GM23338 (cell line): ENCODE data around the gene TBL3. TPM values are rescaled to one million over a fixed set of nuclear protein-coding genes. Genes with fewer than 3 reads are reported as not detected.
A peak's percentile ranks its signal among the peaks of the same experiment; 100 is the strongest.

Experiments
- ATAC-seq: fragments of 200-7000 bp; cut with Tn5 transposase; 3 replicates; pipeline ENCODE4 v1.9.1; 2020
- DNase-seq: peaks from one replicate; pipeline ENCODE4 v3.0.0-alpha.2; 2015; ENCODE audit warnings: low spot score
- H2AFZ ChIP-seq: fragments of 200-600 bp; sonication (generic); 2 replicates; pipeline ENCODE4 v1.8.0; 2016; ENCODE audit warnings: antibody characterized with exemption, mild to moderate bottlenecking, moderate library complexity
- H3F3A ChIP-seq: fragments of 200-600 bp; sonication (generic); replicated peaks from 2 replicates; pipeline ENCODE4 v1.8.0; 2017; ENCODE audit warnings: antibody characterized with exemption, mixed run types, low read depth
- H3K27ac ChIP-seq: fragments of 200-600 bp; sonication (generic); 2 replicates; pipeline ENCODE4 v1.6.1; 2016; ENCODE audit warnings: low read depth
- H3K27me3 ChIP-seq: fragments of 200-600 bp; sonication (generic); 2 replicates; pipeline ENCODE4 v1.8.0; 2016; ENCODE audit warnings: mild to moderate bottlenecking, mixed run types, moderate library complexity; ENCODE audit not compliant: insufficient read depth
- H3K36me3 ChIP-seq: fragments of 200-600 bp; sonication (generic); 2 replicates; pipeline ENCODE4 v1.8.0; 2016; ENCODE audit warnings: mild to moderate bottlenecking; ENCODE audit not compliant: insufficient read depth
- H3K4me1 ChIP-seq: fragments of 200-600 bp; sonication (generic); 2 replicates; pipeline ENCODE4 v1.8.0; 2016; ENCODE audit warnings: mild to moderate bottlenecking, moderate library complexity; ENCODE audit not compliant: insufficient read depth
- H3K4me2 ChIP-seq: fragments of 200-600 bp; sonication (generic); 2 replicates; pipeline ENCODE4 v1.7.1; 2017; ENCODE audit warnings: mixed run types
- H3K4me3 ChIP-seq: fragments of 200-600 bp; sonication (generic); 2 replicates; pipeline ENCODE4 v1.6.1; 2016; ENCODE audit warnings: mixed run types
- H3K79me2 ChIP-seq: fragments of 200-600 bp; sonication (generic); replicated peaks from 2 replicates; pipeline ENCODE4 v1.8.0; 2017; ENCODE audit warnings: mild to moderate bottlenecking; ENCODE audit not compliant: insufficient read depth
- H3K9me2 ChIP-seq: fragments of 200-600 bp; sonication (generic); 2 replicates; pipeline ENCODE4 v1.8.0; 2017; ENCODE audit not compliant: insufficient read depth
- H4K20me1 ChIP-seq: fragments of 200-600 bp; sonication (generic); replicated peaks from 2 replicates; pipeline ENCODE4 v1.8.0; 2017; ENCODE audit warnings: mild to moderate bottlenecking; ENCODE audit not compliant: insufficient read depth
- H3K27ac Mint-ChIP-seq: 2 replicates; pipeline ENCODE4 v1.8.0; 2020; ENCODE audit warnings: inconsistent platforms, mild to moderate bottlenecking, moderate library complexity, mixed read lengths
- H3K27me3 Mint-ChIP-seq: 3 replicates; pipeline ENCODE4 v1.8.0; 2022; ENCODE audit warnings: low read depth, mild to moderate bottlenecking, moderate library complexity, mixed read lengths, inconsistent platforms; ENCODE audit not compliant: insufficient read depth, poor library complexity
- H3K36me3 Mint-ChIP-seq: 3 replicates; pipeline ENCODE4 v1.8.0; 2021; ENCODE audit warnings: low read depth, mild to moderate bottlenecking, inconsistent platforms, moderate library complexity, mixed read lengths
- H3K4me1 Mint-ChIP-seq: 3 replicates; pipeline ENCODE4 v1.8.0; 2020; ENCODE audit warnings: mild to moderate bottlenecking, inconsistent platforms, mixed read lengths
- H3K4me3 Mint-ChIP-seq: 3 replicates; pipeline ENCODE4 v1.8.0; 2021; ENCODE audit warnings: moderate library complexity, mild to moderate bottlenecking, inconsistent platforms, mixed read lengths
- H3K9me3 Mint-ChIP-seq: 3 replicates; pipeline ENCODE4 v1.8.0; 2020; ENCODE audit warnings: moderate library complexity, mild to moderate bottlenecking, inconsistent platforms, mixed read lengths
- CREB1 ChIP-seq: fragments of 250-450 bp; sonication (Bioruptor Pico); IDR thresholded peaks from 2 replicates; pipeline ENCODE4 v1.5.0; 2020; ENCODE audit warnings: low read depth, mild to moderate bottlenecking, moderate library complexity
- EZH2phosphoT487 ChIP-seq: fragments of 200-600 bp; sonication (generic); IDR thresholded peaks from one replicate; pipeline ENCODE4 v1.8.1; 2018; ENCODE audit warnings: antibody characterized with exemption; ENCODE audit not compliant: unreplicated experiment
- NANOG ChIP-seq: IDR thresholded peaks from 2 replicates; pipeline ENCODE4 v1.6.1; 2016; ENCODE audit warnings: antibody characterized with exemption, borderline replicate concordance
- POLR2AphosphoS5 ChIP-seq: IDR thresholded peaks from 2 replicates; pipeline ENCODE4 v1.6.1; 2016; ENCODE audit warnings: antibody characterized with exemption, low read depth
- STAT1 ChIP-seq: IDR thresholded peaks from one replicate; pipeline ENCODE4 v1.6.1; 2016; ENCODE audit warnings: antibody characterized with exemption; ENCODE audit not compliant: unreplicated experiment
- ZNF114 ChIP-seq: fragments of 250-450 bp; sonication (Bioruptor Pico); IDR thresholded peaks from 2 replicates; pipeline ENCODE4 v1.5.0; 2020; ENCODE audit warnings: mild to moderate bottlenecking, moderate library complexity
- polyA plus RNA-seq: library from polyadenylated mRNA; unstranded; fragments of >200 nt; fragmentation: Nextera tagmentation; extraction: Ambion mirVana; gene quantifications from 2 replicates; pipeline ENCODE4 v1.2.1, GENCODE V29; 2016
- total RNA-seq: library from RNA; depleted of rRNA; stranded (reverse); fragments of >200 nt; shearing (Covaris generic); gene quantifications from 2 replicates; pipeline ENCODE4 v1.2.3, GENCODE V29; 2014
- TF ChIP-seq, protein P1 (sequence below): fragments of 250-450 bp; sonication (Bioruptor Pico); IDR thresholded peaks from 2 replicates; pipeline ENCODE4 v1.5.0; 2020; ENCODE audit warnings: mild to moderate bottlenecking, moderate library complexity
- TF ChIP-seq, protein P2 (sequence below), 2 experiments: fragments of 200-600 bp in 1 of 2; sonication (generic) in 1 of 2; conservative IDR thresholded peaks; 2 replicates each; pipeline versions ENCODE4 v1.5.1 to v1.6.1; 2016 to 2017; ENCODE audit warnings: antibody characterized with exemption in 2 of 2, low read depth in 2 of 2, mild to moderate bottlenecking in 2 of 2, moderate library complexity in 1 of 2
- TF ChIP-seq, protein P3 (sequence below): IDR thresholded peaks from one replicate; pipeline ENCODE4 v1.6.1; 2018; ENCODE audit warnings: antibody characterized with exemption; ENCODE audit not compliant: unreplicated experiment
- TF ChIP-seq, protein P4 (sequence below): IDR thresholded peaks from 2 replicates; pipeline ENCODE4 v1.6.1; 2016; ENCODE audit warnings: antibody characterized with exemption

Gene TBL3
- total and polyA plus RNA-seq, 2 experiments from 2014 or later = 67.0 to 157 TPM

DNA sequence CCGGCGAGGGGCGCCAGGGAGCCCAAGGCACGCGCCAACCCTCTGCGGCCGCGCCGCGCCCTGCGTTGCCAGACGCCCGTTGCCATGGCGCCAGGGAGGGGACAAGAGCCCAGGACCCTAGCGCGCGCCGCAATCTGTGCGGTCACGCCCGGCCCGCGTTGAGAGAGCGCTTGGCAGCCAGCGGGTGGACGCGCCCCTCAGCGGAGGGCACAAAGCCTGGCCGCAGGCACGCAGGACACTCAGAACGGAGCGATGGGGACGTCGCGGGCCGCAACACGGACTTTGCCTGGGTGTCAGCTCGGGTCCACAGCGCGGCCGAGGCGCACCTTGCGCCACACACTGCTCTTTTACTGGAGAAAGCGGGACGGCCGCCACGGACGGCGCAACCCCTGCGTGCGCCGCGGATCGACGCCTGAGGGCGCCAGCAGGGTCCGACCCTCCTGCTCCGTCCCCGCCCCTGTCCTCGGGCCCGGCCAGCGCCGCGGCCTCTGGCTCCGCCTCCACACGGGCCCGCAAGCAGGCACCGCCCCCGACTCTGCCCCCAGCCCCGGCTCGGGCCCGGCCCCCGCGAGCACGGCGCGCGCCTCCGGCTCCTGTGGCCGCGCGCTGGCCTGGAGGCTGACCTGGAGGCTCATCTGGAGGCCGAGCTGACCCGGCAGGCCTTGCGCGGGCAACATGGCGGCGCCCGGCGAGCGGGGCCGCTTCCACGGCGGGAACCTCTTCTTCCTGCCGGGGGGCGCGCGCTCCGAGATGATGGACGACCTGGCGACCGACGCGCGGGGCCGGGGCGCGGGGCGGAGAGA, 11.9 kb downstream of the TBL3 start, which contains the start of gene GFER:
TSS of gene GFER (plus strand) at position 650 of the 803 bp plus-strand sequence. CDS start at position 676, 26 bp downstream.
- Histone ChIP-seq H3K9me2 (no peaks in the 10 kb centered on the region), H3K4me3 (peak within 1 kb of the TSS; percentile 95), H3K79me2 (peaks cover 4% of the 10 kb centered on the region; the same call in 1 of the 2 replicates), H3K36me3 (no peaks in the 10 kb centered on the region), H3F3A (peaks cover 35% of the 10 kb centered on the region), H3K27me3 (peaks cover 46% of the 10 kb centered on the region), H2AFZ (peak within 1 kb of the TSS; percentile 87), H3K27ac (peak within 1 kb of the TSS; percentile 50; the same call in 1 of the 2 replicates), H3K4me2 (peak within 1 kb of the TSS; percentile 96), H3K4me1 (peaks cover 21% of the 10 kb centered on the region), H4K20me1 (no peaks in the 10 kb centered on the region; the same call in none of the 2 replicates)
- H3K4me3 Mint-ChIP-seq = peak within 1 kb of the TSS; percentile 92
- peak; percentile 60 for TF ChIP-seq POLR2AphosphoS5
- TF ChIP-seq, protein P1, sequence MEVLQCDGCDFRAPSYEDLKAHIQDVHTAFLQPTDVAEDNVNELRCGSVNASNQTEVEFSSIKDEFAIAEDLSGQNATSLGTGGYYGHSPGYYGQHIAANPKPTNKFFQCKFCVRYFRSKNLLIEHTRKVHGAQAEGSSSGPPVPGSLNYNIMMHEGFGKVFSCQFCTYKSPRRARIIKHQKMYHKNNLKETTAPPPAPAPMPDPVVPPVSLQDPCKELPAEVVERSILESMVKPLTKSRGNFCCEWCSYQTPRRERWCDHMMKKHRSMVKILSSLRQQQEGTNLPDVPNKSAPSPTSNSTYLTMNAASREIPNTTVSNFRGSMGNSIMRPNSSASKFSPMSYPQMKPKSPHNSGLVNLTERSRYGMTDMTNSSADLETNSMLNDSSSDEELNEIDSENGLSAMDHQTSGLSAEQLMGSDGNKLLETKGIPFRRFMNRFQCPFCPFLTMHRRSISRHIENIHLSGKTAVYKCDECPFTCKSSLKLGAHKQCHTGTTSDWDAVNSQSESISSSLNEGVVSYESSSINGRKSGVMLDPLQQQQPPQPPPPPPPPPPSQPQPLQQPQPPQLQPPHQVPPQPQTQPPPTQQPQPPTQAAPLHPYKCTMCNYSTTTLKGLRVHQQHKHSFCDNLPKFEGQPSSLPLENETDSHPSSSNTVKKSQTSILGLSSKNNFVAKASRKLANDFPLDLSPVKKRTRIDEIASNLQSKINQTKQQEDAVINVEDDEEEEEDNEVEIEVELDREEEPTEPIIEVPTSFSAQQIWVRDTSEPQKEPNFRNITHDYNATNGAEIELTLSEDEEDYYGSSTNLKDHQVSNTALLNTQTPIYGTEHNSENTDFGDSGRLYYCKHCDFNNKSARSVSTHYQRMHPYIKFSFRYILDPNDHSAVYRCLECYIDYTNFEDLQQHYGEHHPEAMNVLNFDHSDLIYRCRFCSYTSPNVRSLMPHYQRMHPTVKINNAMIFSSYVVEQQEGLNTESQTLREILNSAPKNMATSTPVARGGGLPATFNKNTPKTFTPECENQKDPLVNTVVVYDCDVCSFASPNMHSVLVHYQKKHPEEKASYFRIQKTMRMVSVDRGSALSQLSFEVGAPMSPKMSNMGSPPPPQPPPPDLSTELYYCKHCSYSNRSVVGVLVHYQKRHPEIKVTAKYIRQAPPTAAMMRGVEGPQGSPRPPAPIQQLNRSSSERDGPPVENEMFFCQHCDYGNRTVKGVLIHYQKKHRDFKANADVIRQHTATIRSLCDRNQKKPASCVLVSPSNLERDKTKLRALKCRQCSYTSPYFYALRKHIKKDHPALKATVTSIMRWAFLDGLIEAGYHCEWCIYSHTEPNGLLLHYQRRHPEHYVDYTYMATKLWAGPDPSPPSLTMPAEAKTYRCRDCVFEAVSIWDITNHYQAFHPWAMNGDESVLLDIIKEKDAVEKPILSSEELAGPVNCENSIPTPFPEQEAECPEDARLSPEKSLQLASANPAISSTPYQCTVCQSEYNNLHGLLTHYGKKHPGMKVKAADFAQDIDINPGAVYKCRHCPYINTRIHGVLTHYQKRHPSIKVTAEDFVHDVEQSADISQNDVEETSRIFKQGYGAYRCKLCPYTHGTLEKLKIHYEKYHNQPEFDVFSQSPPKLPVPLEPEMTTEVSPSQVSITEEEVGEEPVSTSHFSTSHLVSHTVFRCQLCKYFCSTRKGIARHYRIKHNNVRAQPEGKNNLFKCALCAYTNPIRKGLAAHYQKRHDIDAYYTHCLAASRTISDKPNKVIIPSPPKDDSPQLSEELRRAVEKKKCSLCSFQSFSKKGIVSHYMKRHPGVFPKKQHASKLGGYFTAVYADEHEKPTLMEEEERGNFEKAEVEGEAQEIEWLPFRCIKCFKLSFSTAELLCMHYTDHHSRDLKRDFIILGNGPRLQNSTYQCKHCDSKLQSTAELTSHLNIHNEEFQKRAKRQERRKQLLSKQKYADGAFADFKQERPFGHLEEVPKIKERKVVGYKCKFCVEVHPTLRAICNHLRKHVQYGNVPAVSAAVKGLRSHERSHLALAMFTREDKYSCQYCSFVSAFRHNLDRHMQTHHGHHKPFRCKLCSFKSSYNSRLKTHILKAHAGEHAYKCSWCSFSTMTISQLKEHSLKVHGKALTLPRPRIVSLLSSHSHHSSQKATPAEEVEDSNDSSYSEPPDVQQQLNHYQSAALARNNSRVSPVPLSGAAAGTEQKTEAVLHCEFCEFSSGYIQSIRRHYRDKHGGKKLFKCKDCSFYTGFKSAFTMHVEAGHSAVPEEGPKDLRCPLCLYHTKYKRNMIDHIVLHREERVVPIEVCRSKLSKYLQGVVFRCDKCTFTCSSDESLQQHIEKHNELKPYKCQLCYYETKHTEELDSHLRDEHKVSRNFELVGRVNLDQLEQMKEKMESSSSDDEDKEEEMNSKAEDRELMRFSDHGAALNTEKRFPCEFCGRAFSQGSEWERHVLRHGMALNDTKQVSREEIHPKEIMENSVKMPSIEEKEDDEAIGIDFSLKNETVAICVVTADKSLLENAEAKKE (CRISPR knock-in tag) = no peak
- TF ChIP-seq EZH2phosphoT487 = no peak
- TF ChIP-seq, protein P2, sequence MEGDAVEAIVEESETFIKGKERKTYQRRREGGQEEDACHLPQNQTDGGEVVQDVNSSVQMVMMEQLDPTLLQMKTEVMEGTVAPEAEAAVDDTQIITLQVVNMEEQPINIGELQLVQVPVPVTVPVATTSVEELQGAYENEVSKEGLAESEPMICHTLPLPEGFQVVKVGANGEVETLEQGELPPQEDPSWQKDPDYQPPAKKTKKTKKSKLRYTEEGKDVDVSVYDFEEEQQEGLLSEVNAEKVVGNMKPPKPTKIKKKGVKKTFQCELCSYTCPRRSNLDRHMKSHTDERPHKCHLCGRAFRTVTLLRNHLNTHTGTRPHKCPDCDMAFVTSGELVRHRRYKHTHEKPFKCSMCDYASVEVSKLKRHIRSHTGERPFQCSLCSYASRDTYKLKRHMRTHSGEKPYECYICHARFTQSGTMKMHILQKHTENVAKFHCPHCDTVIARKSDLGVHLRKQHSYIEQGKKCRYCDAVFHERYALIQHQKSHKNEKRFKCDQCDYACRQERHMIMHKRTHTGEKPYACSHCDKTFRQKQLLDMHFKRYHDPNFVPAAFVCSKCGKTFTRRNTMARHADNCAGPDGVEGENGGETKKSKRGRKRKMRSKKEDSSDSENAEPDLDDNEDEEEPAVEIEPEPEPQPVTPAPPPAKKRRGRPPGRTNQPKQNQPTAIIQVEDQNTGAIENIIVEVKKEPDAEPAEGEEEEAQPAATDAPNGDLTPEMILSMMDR (conservative IDR thresholded peaks at IDR 0.05; ENCODE audit: low read depth in 2 of 2) = peak; percentile 32 to 56; a peak in 2 of 4 replicates
- TF ChIP-seq, protein P3, sequence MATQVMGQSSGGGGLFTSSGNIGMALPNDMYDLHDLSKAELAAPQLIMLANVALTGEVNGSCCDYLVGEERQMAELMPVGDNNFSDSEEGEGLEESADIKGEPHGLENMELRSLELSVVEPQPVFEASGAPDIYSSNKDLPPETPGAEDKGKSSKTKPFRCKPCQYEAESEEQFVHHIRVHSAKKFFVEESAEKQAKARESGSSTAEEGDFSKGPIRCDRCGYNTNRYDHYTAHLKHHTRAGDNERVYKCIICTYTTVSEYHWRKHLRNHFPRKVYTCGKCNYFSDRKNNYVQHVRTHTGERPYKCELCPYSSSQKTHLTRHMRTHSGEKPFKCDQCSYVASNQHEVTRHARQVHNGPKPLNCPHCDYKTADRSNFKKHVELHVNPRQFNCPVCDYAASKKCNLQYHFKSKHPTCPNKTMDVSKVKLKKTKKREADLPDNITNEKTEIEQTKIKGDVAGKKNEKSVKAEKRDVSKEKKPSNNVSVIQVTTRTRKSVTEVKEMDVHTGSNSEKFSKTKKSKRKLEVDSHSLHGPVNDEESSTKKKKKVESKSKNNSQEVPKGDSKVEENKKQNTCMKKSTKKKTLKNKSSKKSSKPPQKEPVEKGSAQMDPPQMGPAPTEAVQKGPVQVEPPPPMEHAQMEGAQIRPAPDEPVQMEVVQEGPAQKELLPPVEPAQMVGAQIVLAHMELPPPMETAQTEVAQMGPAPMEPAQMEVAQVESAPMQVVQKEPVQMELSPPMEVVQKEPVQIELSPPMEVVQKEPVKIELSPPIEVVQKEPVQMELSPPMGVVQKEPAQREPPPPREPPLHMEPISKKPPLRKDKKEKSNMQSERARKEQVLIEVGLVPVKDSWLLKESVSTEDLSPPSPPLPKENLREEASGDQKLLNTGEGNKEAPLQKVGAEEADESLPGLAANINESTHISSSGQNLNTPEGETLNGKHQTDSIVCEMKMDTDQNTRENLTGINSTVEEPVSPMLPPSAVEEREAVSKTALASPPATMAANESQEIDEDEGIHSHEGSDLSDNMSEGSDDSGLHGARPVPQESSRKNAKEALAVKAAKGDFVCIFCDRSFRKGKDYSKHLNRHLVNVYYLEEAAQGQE = no peak
- no peak for TF ChIP-seq NANOG
- no peak for TF ChIP-seq ZNF114
- no peak for TF ChIP-seq STAT1
- TF ChIP-seq, protein P4, sequence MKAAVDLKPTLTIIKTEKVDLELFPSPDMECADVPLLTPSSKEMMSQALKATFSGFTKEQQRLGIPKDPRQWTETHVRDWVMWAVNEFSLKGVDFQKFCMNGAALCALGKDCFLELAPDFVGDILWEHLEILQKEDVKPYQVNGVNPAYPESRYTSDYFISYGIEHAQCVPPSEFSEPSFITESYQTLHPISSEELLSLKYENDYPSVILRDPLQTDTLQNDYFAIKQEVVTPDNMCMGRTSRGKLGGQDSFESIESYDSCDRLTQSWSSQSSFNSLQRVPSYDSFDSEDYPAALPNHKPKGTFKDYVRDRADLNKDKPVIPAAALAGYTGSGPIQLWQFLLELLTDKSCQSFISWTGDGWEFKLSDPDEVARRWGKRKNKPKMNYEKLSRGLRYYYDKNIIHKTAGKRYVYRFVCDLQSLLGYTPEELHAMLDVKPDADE = no peak
- TF ChIP-seq CREB1 (CRISPR knock-in tag) = peak; percentile 37; the same call in 1 of the 2 replicates
- peak; percentile 98 for DNase-seq
- peaks cover 26% of the 10 kb centered on the region for H3K4me1 Mint-ChIP-seq
- H3K36me3 Mint-ChIP-seq = peaks cover 17% of the 10 kb centered on the region
- no peaks in the 10 kb centered on the region for H3K9me3 Mint-ChIP-seq
- H3K27me3 Mint-ChIP-seq = peaks cover 65% of the 10 kb centered on the region
- peak within 1 kb of the TSS; percentile 89 for H3K27ac Mint-ChIP-seq
- peak; percentile 67 for ATAC-seq
